HepG2 (cell line): ENCODE data around the gene TRPC4AP. TPM values are rescaled to one million over a fixed set of nuclear protein-coding genes. Genes with fewer than 3 reads are reported as not detected.
A peak's percentile ranks its signal among the peaks of the same experiment; 100 is the strongest.

Experiments
- CEBPB ChIP-seq: IDR thresholded peaks from 2 replicates; pipeline ENCODE4 v1.6.1; 2011; ENCODE audit warnings: low read depth, low read length, improper control_type of control experiment, borderline replicate concordance
- ELF4 ChIP-seq: sonication (generic); formaldehyde crosslinking; IDR thresholded peaks from 2 replicates; pipeline ENCODE4 v1.5.0; 2020; ENCODE audit warnings: missing genetic modification reagents, mild to moderate bottlenecking, moderate library complexity, borderline replicate concordance
- EP300 ChIP-seq, 3 experiments: sonication (generic) in 1 of 3; formaldehyde crosslinking in 1 of 3; IDR thresholded peaks; 2 replicates each; pipeline versions ENCODE4 v1.5.1 to v1.6.1; 2011 to 2020; ENCODE audit warnings: low read depth in 2 of 3, low read length in 2 of 3, borderline replicate concordance in 1 of 3, improper control_type of control experiment in 1 of 3, mild to moderate bottlenecking in 1 of 3, missing genetic modification reagents in 1 of 3, moderate library complexity in 1 of 3
- ERF ChIP-seq: IDR thresholded peaks from 2 replicates; pipeline ENCODE4 v1.6.1; 2018; ENCODE audit warnings: missing biosample characterization, missing genetic modification reagents
- FOXM1 ChIP-seq: sonication (generic); formaldehyde crosslinking; IDR thresholded peaks from 2 replicates; pipeline ENCODE4 v1.5.0; 2020; ENCODE audit warnings: missing genetic modification reagents
- KLF16 ChIP-seq, 2 experiments: sonication (generic) in 1 of 2; formaldehyde crosslinking in 1 of 2; IDR thresholded peaks; 2 replicates each; pipeline versions ENCODE4 v1.6.1 to v1.8.0; 2016 to 2023; ENCODE audit warnings: missing genetic modification reagents in 2 of 2, missing compliant biosample characterization in 1 of 2
- PHF20 ChIP-seq: sonication (generic); formaldehyde crosslinking; IDR thresholded peaks from 2 replicates; pipeline ENCODE4 v1.5.0; 2020; ENCODE audit warnings: mild to moderate bottlenecking, missing genetic modification reagents
- SNAPC2 ChIP-seq: sonication (generic); formaldehyde crosslinking; IDR thresholded peaks from 2 replicates; pipeline ENCODE4 v1.8.1; 2022; ENCODE audit warnings: mild to moderate bottlenecking, missing genetic modification reagents
- TEAD3 ChIP-seq: optimal IDR thresholded peaks from 2 replicates; pipeline ENCODE3; 2016; ENCODE audit warnings: borderline replicate concordance
- XBP1 ChIP-seq: sonication (generic); formaldehyde crosslinking; IDR thresholded peaks from 2 replicates; pipeline ENCODE4 v1.5.0; 2020; ENCODE audit warnings: missing genetic modification reagents
- ZMYM3 ChIP-seq: sonication (generic); formaldehyde crosslinking; IDR thresholded peaks from 2 replicates; pipeline ENCODE4 v1.5.1; 2020; ENCODE audit warnings: mild to moderate bottlenecking, missing genetic modification reagents
- ZNF225 ChIP-seq: sonication (generic); formaldehyde crosslinking; IDR thresholded peaks from 2 replicates; pipeline ENCODE4 v1.4.0; 2020; ENCODE audit warnings: mild to moderate bottlenecking, missing genetic modification reagents
- ZNF253 ChIP-seq: sonication (generic); formaldehyde crosslinking; IDR thresholded peaks from 2 replicates; pipeline ENCODE4 v1.8.0; 2022; ENCODE audit warnings: mild to moderate bottlenecking, missing genetic modification reagents, borderline replicate concordance
- ZNF274 ChIP-seq: sonication (generic); formaldehyde crosslinking; IDR thresholded peaks from 2 replicates; pipeline ENCODE4 v1.5.1; 2020; ENCODE audit warnings: mild to moderate bottlenecking, missing genetic modification reagents
- ZNF468 ChIP-seq: sonication (generic); formaldehyde crosslinking; IDR thresholded peaks from 2 replicates; pipeline ENCODE4 v1.8.0; 2022; ENCODE audit warnings: mild to moderate bottlenecking, moderate library complexity, missing genetic modification reagents
- ZNF496 ChIP-seq: sonication (generic); formaldehyde crosslinking; IDR thresholded peaks from 2 replicates; pipeline ENCODE4 v1.8.1; 2023; ENCODE audit warnings: mild to moderate bottlenecking, moderate library complexity, missing genetic modification reagents; ENCODE audit not compliant: insufficient replicate concordance
- ZNF614 ChIP-seq: IDR thresholded peaks from 2 replicates; pipeline ENCODE4 v1.6.1; 2018; ENCODE audit warnings: missing biosample characterization, missing genetic modification reagents, inconsistent platforms, borderline replicate concordance
- polyA plus RNA-seq, 8 experiments: library from polyadenylated mRNA; depleted of rRNA in 3 of 8; stranded (reverse) in 7 of 8; unstranded in 1 of 8; fragments of >200 nt; fragmentation: Illumina TruSeq in 4 of 8; extraction: Trizol in 4 of 8; gene quantifications; 2 replicates each; pipeline versions ENCODE4 v1.2.1 to v1.2.3, GENCODE V29; 2011 to 2016; ENCODE audit warnings: low read depth in 4 of 8, missing spikeins in 1 of 8, mixed read lengths in 1 of 8; ENCODE audit not compliant: insufficient read depth in 1 of 8
- total RNA-seq, 5 experiments: library from RNA; depleted of rRNA; stranded (reverse); fragments of >200 nt; fragmentation: Illumina TruSeq; extraction: Trizol; gene quantifications; 2 replicates each; pipeline ENCODE4 v1.2.3, GENCODE V29; 2016; ENCODE audit warnings: low read depth in 1 of 5
- TF ChIP-seq, protein P1 (sequence below): sonication (generic); formaldehyde crosslinking; IDR thresholded peaks from 2 replicates; pipeline ENCODE4 v1.5.1; 2020; ENCODE audit warnings: mild to moderate bottlenecking, missing genetic modification reagents, borderline replicate concordance
- TF ChIP-seq, protein P2 (sequence below): IDR thresholded peaks from 2 replicates; pipeline ENCODE4 v1.6.1; 2018; ENCODE audit warnings: missing genetic modification reagents
- TF ChIP-seq, protein P3 (sequence below): sonication (generic); formaldehyde crosslinking; IDR thresholded peaks from 2 replicates; pipeline ENCODE4 v1.4.0; 2020; ENCODE audit warnings: mild to moderate bottlenecking, missing genetic modification reagents
- TF ChIP-seq, protein P4 (sequence below): IDR thresholded peaks from 2 replicates; pipeline ENCODE4 v1.6.1; 2016; ENCODE audit warnings: mild to moderate bottlenecking, missing biosample characterization, missing genetic modification reagents

TRPC4AP gene
- total and polyA plus RNA-seq, 2 of the 13 experiments (the other 11 are each of a cell fraction or from before 2014, with no cell fraction given): 136 to 137 TPM

DNA sequence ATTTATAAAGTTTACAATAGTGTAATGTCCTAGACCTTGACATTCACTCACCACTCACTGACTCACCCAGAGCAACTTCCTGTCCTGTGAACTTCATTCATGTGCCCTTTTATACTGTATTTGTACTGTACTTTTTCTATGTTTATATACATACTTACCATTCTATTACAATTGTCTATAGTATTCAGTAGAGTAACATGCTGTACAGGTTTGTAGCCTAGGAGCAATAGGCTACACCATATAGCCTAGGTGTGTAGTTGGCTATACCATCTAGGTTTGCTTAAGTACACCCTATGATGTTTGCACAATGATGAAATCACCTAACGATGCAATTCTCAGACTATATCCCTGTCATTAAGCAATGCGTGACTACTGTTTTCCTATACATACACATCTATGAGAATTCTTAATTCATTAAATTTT lies 37.1 kb upstream of the TRPC4AP start (continued):
- TF ChIP-seq, protein P1, sequence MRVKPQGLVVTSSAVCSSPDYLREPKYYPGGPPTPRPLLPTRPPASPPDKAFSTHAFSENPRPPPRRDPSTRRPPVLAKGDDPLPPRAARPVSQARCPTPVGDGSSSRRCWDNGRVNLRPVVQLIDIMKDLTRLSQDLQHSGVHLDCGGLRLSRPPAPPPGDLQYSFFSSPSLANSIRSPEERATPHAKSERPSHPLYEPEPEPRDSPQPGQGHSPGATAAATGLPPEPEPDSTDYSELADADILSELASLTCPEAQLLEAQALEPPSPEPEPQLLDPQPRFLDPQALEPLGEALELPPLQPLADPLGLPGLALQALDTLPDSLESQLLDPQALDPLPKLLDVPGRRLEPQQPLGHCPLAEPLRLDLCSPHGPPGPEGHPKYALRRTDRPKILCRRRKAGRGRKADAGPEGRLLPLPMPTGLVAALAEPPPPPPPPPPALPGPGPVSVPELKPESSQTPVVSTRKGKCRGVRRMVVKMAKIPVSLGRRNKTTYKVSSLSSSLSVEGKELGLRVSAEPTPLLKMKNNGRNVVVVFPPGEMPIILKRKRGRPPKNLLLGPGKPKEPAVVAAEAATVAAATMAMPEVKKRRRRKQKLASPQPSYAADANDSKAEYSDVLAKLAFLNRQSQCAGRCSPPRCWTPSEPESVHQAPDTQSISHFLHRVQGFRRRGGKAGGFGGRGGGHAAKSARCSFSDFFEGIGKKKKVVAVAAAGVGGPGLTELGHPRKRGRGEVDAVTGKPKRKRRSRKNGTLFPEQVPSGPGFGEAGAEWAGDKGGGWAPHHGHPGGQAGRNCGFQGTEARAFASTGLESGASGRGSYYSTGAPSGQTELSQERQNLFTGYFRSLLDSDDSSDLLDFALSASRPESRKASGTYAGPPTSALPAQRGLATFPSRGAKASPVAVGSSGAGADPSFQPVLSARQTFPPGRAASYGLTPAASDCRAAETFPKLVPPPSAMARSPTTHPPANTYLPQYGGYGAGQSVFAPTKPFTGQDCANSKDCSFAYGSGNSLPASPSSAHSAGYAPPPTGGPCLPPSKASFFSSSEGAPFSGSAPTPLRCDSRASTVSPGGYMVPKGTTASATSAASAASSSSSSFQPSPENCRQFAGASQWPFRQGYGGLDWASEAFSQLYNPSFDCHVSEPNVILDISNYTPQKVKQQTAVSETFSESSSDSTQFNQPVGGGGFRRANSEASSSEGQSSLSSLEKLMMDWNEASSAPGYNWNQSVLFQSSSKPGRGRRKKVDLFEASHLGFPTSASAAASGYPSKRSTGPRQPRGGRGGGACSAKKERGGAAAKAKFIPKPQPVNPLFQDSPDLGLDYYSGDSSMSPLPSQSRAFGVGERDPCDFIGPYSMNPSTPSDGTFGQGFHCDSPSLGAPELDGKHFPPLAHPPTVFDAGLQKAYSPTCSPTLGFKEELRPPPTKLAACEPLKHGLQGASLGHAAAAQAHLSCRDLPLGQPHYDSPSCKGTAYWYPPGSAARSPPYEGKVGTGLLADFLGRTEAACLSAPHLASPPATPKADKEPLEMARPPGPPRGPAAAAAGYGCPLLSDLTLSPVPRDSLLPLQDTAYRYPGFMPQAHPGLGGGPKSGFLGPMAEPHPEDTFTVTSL: peak; percentile 39; the same call in 1 of the 2 replicates
- TF ChIP-seq ZMYM3 (CRISPR knock-in tag) (no peak), ZNF274 (no peak), TEAD3 (CRISPR knock-in tag) (peak; percentile 39), ZNF253 (CRISPR knock-in tag) (no peak), PHF20 (no peak), SNAPC2 (0 out of 2 replicates have a peak, but pooled peaks have one; percentile 40), EP300 (IDR thresholded peaks at IDR 0.05; ENCODE audit: low read depth in 2 of 2, low read length in 2 of 2) (peak in 1 of 2 experiments; percentile 64; a peak in 2 of 4 replicates), EP300 (CRISPR knock-in tag; IDR thresholded peaks at IDR 0.05; ENCODE audit: borderline replicate concordance) (peak; percentile 37; the same call in 1 of the 2 replicates), ERF (CRISPR knock-in tag) (no peak), XBP1 (CRISPR knock-in tag) (no peak), ELF4 (CRISPR knock-in tag) (no peak), CEBPB (peak; percentile 97), ZNF496 (CRISPR knock-in tag) (no peak), FOXM1 (CRISPR knock-in tag) (no peak), KLF16 (CRISPR knock-in tag; IDR thresholded peaks at IDR 0.05) (0 out of 4 replicates have a peak, but pooled peaks of 1 of the 2 experiments have one; percentile 19), ZNF225 (CRISPR knock-in tag) (no peak), ZNF614 (0 out of 2 replicates have a peak, but pooled peaks have one; percentile 58), ZNF468 (CRISPR knock-in tag) (no peak)
- TF ChIP-seq, protein P2, sequence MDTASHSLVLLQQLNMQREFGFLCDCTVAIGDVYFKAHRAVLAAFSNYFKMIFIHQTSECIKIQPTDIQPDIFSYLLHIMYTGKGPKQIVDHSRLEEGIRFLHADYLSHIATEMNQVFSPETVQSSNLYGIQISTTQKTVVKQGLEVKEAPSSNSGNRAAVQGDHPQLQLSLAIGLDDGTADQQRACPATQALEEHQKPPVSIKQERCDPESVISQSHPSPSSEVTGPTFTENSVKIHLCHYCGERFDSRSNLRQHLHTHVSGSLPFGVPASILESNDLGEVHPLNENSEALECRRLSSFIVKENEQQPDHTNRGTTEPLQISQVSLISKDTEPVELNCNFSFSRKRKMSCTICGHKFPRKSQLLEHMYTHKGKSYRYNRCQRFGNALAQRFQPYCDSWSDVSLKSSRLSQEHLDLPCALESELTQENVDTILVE (CRISPR knock-in tag): no peak
- TF ChIP-seq, protein P3, sequence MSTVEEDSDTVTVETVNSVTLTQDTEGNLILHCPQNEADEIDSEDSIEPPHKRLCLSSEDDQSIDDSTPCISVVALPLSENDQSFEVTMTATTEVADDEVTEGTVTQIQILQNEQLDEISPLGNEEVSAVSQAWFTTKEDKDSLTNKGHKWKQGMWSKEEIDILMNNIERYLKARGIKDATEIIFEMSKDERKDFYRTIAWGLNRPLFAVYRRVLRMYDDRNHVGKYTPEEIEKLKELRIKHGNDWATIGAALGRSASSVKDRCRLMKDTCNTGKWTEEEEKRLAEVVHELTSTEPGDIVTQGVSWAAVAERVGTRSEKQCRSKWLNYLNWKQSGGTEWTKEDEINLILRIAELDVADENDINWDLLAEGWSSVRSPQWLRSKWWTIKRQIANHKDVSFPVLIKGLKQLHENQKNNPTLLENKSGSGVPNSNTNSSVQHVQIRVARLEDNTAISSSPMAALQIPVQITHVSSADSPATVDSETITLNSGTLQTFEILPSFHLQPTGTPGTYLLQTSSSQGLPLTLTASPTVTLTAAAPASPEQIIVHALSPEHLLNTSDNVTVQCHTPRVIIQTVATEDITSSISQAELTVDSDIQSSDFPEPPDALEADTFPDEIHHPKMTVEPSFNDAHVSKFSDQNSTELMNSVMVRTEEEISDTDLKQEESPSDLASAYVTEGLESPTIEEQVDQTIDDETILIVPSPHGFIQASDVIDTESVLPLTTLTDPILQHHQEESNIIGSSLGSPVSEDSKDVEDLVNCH (CRISPR knock-in tag): no peak
- TF ChIP-seq, protein P4, sequence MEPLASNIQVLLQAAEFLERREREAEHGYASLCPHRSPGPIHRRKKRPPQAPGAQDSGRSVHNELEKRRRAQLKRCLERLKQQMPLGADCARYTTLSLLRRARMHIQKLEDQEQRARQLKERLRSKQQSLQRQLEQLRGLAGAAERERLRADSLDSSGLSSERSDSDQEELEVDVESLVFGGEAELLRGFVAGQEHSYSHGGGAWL (CRISPR knock-in tag): no peak
